Osteocyte (in vitro differentiated cells): ENCODE measurements around the gene ASIC2. TPM values are rescaled to one million over a fixed set of nuclear protein-coding genes. Genes with fewer than 3 reads are reported as not detected.

Experiments used
- DNase-seq: peaks from one replicate; pipeline ENCODE4 v3.0.0; 2021; ENCODE audit warnings: mixed read lengths; ENCODE audit not compliant: unreplicated experiment; ENCODE audit errors: extremely low spot score
- H3K27ac Mint-ChIP-seq: one replicate; pipeline ENCODE4 v1.8.0; 2021; ENCODE audit warnings: mild to moderate bottlenecking, mixed read lengths; ENCODE audit not compliant: unreplicated experiment
- H3K27me3 Mint-ChIP-seq: one replicate; pipeline ENCODE4 v1.8.0; 2021; ENCODE audit warnings: mixed read lengths; ENCODE audit not compliant: unreplicated experiment
- H3K36me3 Mint-ChIP-seq: one replicate; pipeline ENCODE4 v1.8.0; 2021; ENCODE audit warnings: mixed read lengths; ENCODE audit not compliant: unreplicated experiment
- H3K4me1 Mint-ChIP-seq: one replicate; pipeline ENCODE4 v1.8.0; 2021; ENCODE audit warnings: mixed read lengths; ENCODE audit not compliant: unreplicated experiment
- H3K4me3 Mint-ChIP-seq: one replicate; pipeline ENCODE4 v1.8.0; 2021; ENCODE audit warnings: mild to moderate bottlenecking, moderate library complexity, mixed read lengths; ENCODE audit not compliant: unreplicated experiment
- H3K9me3 Mint-ChIP-seq: one replicate; pipeline ENCODE4 v1.8.0; 2021; ENCODE audit warnings: mixed read lengths; ENCODE audit not compliant: unreplicated experiment
- total RNA-seq: library from RNA; stranded (reverse); gene quantifications from 2 replicates; pipeline ENCODE4 v1.2.1, GENCODE V29; 2021
- TF ChIP-seq, protein P1 (sequence below): fragments of 200-600 bp; sonication (generic); IDR thresholded peaks from 2 replicates; pipeline ENCODE4 v1.5.0; 2021; ENCODE audit warnings: antibody characterized with exemption, mild to moderate bottlenecking, moderate library complexity

ASIC2 gene
- total RNA-seq, 1 donor from 2014 or later, result not detected

DNA sequence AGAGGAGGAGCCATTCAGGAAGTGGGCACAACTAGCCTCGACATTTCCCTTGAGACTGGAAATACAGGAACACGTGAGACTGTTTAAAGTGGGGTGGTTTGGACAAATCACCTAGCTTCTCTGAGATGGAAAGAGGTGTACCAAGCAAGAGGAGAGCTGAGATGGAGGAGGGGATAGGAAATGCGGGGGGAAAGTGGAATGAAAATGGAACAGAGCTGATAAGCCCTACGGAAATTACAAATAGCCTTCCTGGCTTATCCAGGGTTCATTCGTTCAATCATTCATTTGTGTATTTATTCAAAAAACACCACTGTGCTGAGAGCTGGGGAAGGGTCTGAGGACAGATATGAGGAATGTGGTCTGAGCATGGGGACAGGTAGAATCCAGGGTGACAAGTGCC, 64.1 kb downstream of the ASIC2 start:
- Mint-ChIP-seq H3K9me3 (no peaks in the 10 kb centered on the region), H3K27ac (no peak overlapping the region), H3K4me1 (no peaks in the 10 kb centered on the region), H3K36me3 (no peaks in the 10 kb centered on the region), H3K4me3 (no peak overlapping the region), H3K27me3 (no peaks in the 10 kb centered on the region)
- DNase-seq, result no peak
- TF ChIP-seq, protein P1, sequence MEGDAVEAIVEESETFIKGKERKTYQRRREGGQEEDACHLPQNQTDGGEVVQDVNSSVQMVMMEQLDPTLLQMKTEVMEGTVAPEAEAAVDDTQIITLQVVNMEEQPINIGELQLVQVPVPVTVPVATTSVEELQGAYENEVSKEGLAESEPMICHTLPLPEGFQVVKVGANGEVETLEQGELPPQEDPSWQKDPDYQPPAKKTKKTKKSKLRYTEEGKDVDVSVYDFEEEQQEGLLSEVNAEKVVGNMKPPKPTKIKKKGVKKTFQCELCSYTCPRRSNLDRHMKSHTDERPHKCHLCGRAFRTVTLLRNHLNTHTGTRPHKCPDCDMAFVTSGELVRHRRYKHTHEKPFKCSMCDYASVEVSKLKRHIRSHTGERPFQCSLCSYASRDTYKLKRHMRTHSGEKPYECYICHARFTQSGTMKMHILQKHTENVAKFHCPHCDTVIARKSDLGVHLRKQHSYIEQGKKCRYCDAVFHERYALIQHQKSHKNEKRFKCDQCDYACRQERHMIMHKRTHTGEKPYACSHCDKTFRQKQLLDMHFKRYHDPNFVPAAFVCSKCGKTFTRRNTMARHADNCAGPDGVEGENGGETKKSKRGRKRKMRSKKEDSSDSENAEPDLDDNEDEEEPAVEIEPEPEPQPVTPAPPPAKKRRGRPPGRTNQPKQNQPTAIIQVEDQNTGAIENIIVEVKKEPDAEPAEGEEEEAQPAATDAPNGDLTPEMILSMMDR, result no peak

DNA sequence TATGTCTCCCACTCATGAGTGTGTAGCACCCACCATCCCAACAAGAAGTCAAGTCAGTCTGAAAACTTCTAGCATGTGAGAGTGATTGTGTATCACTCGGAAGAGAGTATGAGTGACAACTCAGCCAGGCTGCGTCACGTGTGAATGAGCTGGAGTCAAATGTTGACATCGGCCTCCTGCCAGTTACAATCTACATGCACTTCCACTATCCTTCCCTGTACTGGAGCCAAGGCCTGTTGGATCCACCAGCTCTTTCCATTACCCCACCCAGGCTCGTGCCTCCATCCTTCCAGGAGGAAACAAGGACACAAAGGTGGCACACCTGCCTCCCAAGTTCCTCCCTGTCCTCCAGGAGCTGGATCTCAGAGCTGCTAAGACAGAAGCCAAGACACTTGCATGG, 64.5 kb downstream of the ASIC2 start:
- Mint-ChIP-seq H3K9me3 (no peaks in the 10 kb centered on the region), H3K27ac (no peak overlapping the region), H3K36me3 (no peaks in the 10 kb centered on the region), H3K4me3 (no peak overlapping the region), H3K27me3 (no peaks in the 10 kb centered on the region), H3K4me1 (no peaks in the 10 kb centered on the region)
- no peak for DNase-seq
- TF ChIP-seq, protein P1, result no peak

DNA sequence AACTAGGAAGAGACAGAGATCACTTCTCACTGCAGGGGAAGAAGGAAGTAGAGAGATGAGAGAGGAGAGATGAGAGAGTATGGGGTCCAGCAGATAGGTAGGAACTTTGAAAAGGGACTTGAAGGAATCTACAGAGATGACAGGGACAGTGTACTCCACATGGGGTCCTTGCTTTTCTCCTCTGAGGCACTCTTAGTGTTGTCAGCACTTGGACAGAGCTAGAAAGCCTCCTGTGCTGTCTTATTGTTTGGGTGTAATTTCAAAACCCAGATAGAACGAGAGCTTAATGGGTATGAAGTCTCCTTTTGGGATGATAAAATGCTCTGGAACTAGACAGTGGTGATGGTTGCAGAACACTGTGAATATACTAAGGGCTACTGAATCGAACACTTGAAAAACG, 65.2 kb downstream of the ASIC2 start:
- H3K36me3 Mint-ChIP-seq, result no peaks in the 10 kb centered on the region
- TF ChIP-seq, protein P1, result no peak
- no peaks in the 10 kb centered on the region for H3K9me3 Mint-ChIP-seq
- H3K27me3 Mint-ChIP-seq, result no peaks in the 10 kb centered on the region
- H3K4me3 Mint-ChIP-seq, result no peak overlapping the region
- no peaks in the 10 kb centered on the region for H3K4me1 Mint-ChIP-seq
- no peak for DNase-seq
- H3K27ac Mint-ChIP-seq, result no peak overlapping the region

DNA sequence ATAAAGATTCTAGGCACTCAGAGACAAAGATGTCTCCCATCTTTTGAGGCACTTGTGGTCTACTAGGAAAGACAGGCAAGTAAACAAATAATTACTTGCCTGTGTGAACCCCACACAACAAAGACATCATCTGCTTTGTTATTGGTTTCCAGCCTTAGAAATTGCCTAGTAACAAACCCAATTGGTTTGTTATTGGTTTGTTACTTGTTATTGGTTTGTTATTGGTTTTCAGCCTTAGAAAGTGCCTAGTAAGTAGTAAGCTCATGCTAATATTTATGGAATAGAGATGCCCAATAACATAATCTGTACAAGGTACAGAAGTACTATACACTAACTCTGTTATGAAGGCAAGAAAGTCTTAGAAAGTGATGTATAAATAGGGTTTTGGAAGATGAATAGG, 67.1 kb downstream of the ASIC2 start:
- TF ChIP-seq, protein P1, result no peak
- H3K36me3 Mint-ChIP-seq, result no peaks in the 10 kb centered on the region
- H3K4me3 Mint-ChIP-seq, result no peak overlapping the region
- no peaks in the 10 kb centered on the region for H3K4me1 Mint-ChIP-seq
- no peak overlapping the region for H3K27ac Mint-ChIP-seq
- DNase-seq, result no peak
- no peaks in the 10 kb centered on the region for H3K9me3 Mint-ChIP-seq
- H3K27me3 Mint-ChIP-seq, result peaks cover 3% of the 10 kb centered on the region

DNA sequence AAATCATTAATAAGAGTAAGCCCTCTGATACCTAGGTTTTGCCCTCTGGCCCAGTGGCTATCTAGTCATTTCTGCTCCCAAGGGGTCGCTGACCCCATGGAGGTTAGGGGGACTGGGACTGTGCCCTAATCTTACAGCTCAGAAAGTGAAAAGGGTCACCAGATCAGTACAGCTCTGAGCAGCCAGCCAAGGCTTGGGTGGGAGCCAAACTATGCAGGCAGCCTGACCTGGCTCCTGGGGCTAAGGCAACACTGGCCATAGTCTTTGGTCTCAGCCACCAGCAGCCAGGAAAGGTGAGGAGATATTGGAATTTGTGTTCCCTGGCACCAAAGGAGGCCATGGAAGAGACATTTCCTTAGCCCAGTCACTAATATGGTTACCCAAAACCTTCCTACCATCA, 67.6 kb downstream of the ASIC2 start:
- no peak overlapping the region for H3K27ac Mint-ChIP-seq
- no peaks in the 10 kb centered on the region for H3K36me3 Mint-ChIP-seq
- H3K4me3 Mint-ChIP-seq, result no peak overlapping the region
- H3K27me3 Mint-ChIP-seq, result peaks cover 3% of the 10 kb centered on the region
- no peaks in the 10 kb centered on the region for H3K4me1 Mint-ChIP-seq
- TF ChIP-seq, protein P1, result no peak
- DNase-seq, result no peak
- no peaks in the 10 kb centered on the region for H3K9me3 Mint-ChIP-seq
